ENCODE results near the gene UBE2I. TPM values are rescaled to one million over a fixed set of nuclear protein-coding genes. Genes with fewer than 3 reads are reported as not detected.

Gene UBE2I
- total RNA-seq, 1 donor from 2014 or later = 256 TPM

GRCh38 chr16:1344499-1344898 is 35.1 kb downstream of the UBE2I start:
- TF ChIP-seq CTCF (IDR thresholded peaks at IDR 0.05; ENCODE audit: partially characterized antibody, unreplicated experiment) = no peak
- peaks cover 13% of the 10 kb centered on the region for H3K27me3 Mint-ChIP-seq (ENCODE audit: unreplicated experiment)
- H3K4me3 Mint-ChIP-seq (ENCODE audit: unreplicated experiment) = no peak overlapping the region
- H3K9me3 Mint-ChIP-seq (ENCODE audit: unreplicated experiment) = peaks cover 11% of the 10 kb centered on the region
- H3K4me1 Mint-ChIP-seq (ENCODE audit: low read depth, unreplicated experiment) = no peaks in the 10 kb centered on the region
- no peaks in the 10 kb centered on the region for H3K36me3 Mint-ChIP-seq (ENCODE audit: unreplicated experiment)
- no peak overlapping the region for H3K27ac Mint-ChIP-seq (ENCODE audit: unreplicated experiment)
- DNase-seq = no peak

- H3K4me3 Mint-ChIP-seq (ENCODE audit: unreplicated experiment) = no peak overlapping the region
- no peaks in the 10 kb centered on the region for H3K4me1 Mint-ChIP-seq (ENCODE audit: low read depth, unreplicated experiment)
- H3K36me3 Mint-ChIP-seq (ENCODE audit: unreplicated experiment) = no peaks in the 10 kb centered on the region
Observed at GRCh38 chr16:1345087-1345486, 35.7 kb downstream of the UBE2I start.

GRCh38 chr16:1345651-1346421 is 36.4 kb downstream of the UBE2I start:
- H3K4me3 Mint-ChIP-seq (ENCODE audit: unreplicated experiment) = no peak overlapping the region
- H3K27me3 Mint-ChIP-seq (ENCODE audit: unreplicated experiment) = peaks cover 11% of the 10 kb centered on the region
- TF ChIP-seq CTCF (IDR thresholded peaks at IDR 0.05; ENCODE audit: partially characterized antibody, unreplicated experiment) = no peak
- H3K27ac Mint-ChIP-seq (ENCODE audit: unreplicated experiment) = no peak overlapping the region
- peaks cover 17% of the 10 kb centered on the region for H3K9me3 Mint-ChIP-seq (ENCODE audit: unreplicated experiment)
- no peaks in the 10 kb centered on the region for H3K4me1 Mint-ChIP-seq (ENCODE audit: low read depth, unreplicated experiment)
- no peaks in the 10 kb centered on the region for H3K36me3 Mint-ChIP-seq (ENCODE audit: unreplicated experiment)
- no peak for DNase-seq

More at GRCh38 chr16:1345087-1345486, 35.7 kb downstream of the UBE2I start:
- no peak for TF ChIP-seq CTCF (IDR thresholded peaks at IDR 0.05; ENCODE audit: partially characterized antibody, unreplicated experiment)
- Mint-ChIP-seq H3K9me3 (ENCODE audit: unreplicated experiment) (peaks cover 13% of the 10 kb centered on the region), H3K27me3 (ENCODE audit: unreplicated experiment) (peaks cover 12% of the 10 kb centered on the region), H3K27ac (ENCODE audit: unreplicated experiment) (no peak overlapping the region)
- DNase-seq = peak; percentile 17

- H3K4me3 Mint-ChIP-seq (ENCODE audit: unreplicated experiment) = no peak overlapping the region
- H3K27me3 Mint-ChIP-seq (ENCODE audit: unreplicated experiment) = peaks cover 14% of the 10 kb centered on the region
- DNase-seq = no peak
- no peak overlapping the region for H3K27ac Mint-ChIP-seq (ENCODE audit: unreplicated experiment)
- H3K9me3 Mint-ChIP-seq (ENCODE audit: unreplicated experiment) = peaks cover 20% of the 10 kb centered on the region
- H3K36me3 Mint-ChIP-seq (ENCODE audit: unreplicated experiment) = no peaks in the 10 kb centered on the region
- TF ChIP-seq CTCF (IDR thresholded peaks at IDR 0.05; ENCODE audit: partially characterized antibody, unreplicated experiment) = no peak
- no peaks in the 10 kb centered on the region for H3K4me1 Mint-ChIP-seq (ENCODE audit: low read depth, unreplicated experiment)
Observed at GRCh38 chr16:1346422-1347285, 37.2 kb downstream of the UBE2I start.
